Keratinocyte (primary cell): Measurements from ENCODE around the gene AP2A1.

ENCODE experiments used
- CTCF ChIP-seq, 3 experiments: IDR thresholded peaks in 1 of 3; conservative IDR thresholded peaks in 1 of 3; optimal IDR thresholded peaks in 1 of 3; 2 replicates in 2 of 3; 3 replicates in 1 of 3; pipeline versions ENCODE3 to v1.5.1; 2011; ENCODE audit warnings: low read length in 3 of 3, mild to moderate bottlenecking in 3 of 3, moderate library complexity in 2 of 3, control low read depth in 1 of 3, inconsistent platforms in 1 of 3; ENCODE audit not compliant: insufficient read depth in 2 of 3; ENCODE audit errors: extremely low read depth in 1 of 3
- EZH2 ChIP-seq: IDR thresholded peaks from one replicate; pipeline ENCODE4 v1.6.1; 2012; ENCODE audit warnings: inconsistent platforms, mild to moderate bottlenecking, low read length, moderate library complexity

GRCh38 chr19:49803529-49803856, 36.7 kb downstream of the AP2A1 start:
- no peak for TF ChIP-seq CTCF (optimal IDR thresholded peaks at IDR 0.05 in 1 of 3, IDR thresholded peaks at IDR 0.05 in 1 of 3, conservative IDR thresholded peaks at IDR 0.05 in 1 of 3; ENCODE audit: extremely low read depth in 1 of 3, insufficient read depth in 2 of 3, low read length in 3 of 3)
- TF ChIP-seq EZH2 = no peak
